Skeletal muscle satellite cell (primary cell): ENCODE measurements around the gene TSACC.

Experiments used
- H3K27me3 ChIP-seq: 2 replicates; pipeline ENCODE4 v1.7.0; 2013; ENCODE audit warnings: low read length; ENCODE audit not compliant: control insufficient read depth, insufficient read depth
- H3K36me3 ChIP-seq: 2 replicates; pipeline ENCODE4 v1.7.0; 2013; ENCODE audit warnings: mild to moderate bottlenecking, control low read depth, low read length; ENCODE audit not compliant: insufficient read depth
- H3K4me1 ChIP-seq: 2 replicates; pipeline ENCODE4 v1.7.0; 2013; ENCODE audit warnings: low read length; ENCODE audit not compliant: control insufficient read depth, insufficient read depth
- H3K4me2 ChIP-seq: 2 replicates; pipeline ENCODE4 v1.7.0; 2013; ENCODE audit warnings: mild to moderate bottlenecking, low read length
- H3K4me3 ChIP-seq: 2 replicates; pipeline ENCODE4 v1.7.0; 2013; ENCODE audit warnings: low read length
- H3K9ac ChIP-seq: 2 replicates; pipeline ENCODE4 v1.7.0; 2013; ENCODE audit warnings: mild to moderate bottlenecking, low read depth, low read length, moderate library complexity
- H3K9me3 ChIP-seq: replicated peaks from 2 replicates; pipeline ENCODE4 v1.7.0; 2013; ENCODE audit warnings: mild to moderate bottlenecking, control low read depth, low read length

The TSACC gene

GRCh38 chr1:156378557-156378956 lies 40.2 kb downstream of the TSACC start:
- Histone ChIP-seq H3K36me3 (no peaks in the 10 kb centered on the region), H3K27me3 (peaks cover 28% of the 10 kb centered on the region), H3K4me3 (no peak overlapping the region), H3K4me1 (no peaks in the 10 kb centered on the region), H3K4me2 (no peak overlapping the region), H3K9me3 (no peaks in the 10 kb centered on the region), H3K9ac (no peak overlapping the region)

- no peaks in the 10 kb centered on the region for H3K9me3 ChIP-seq
- no peak overlapping the region for H3K9ac ChIP-seq
- H3K27me3 ChIP-seq: peaks cover 20% of the 10 kb centered on the region
- H3K36me3 ChIP-seq: no peaks in the 10 kb centered on the region
- no peaks in the 10 kb centered on the region for H3K4me1 ChIP-seq
- no peak overlapping the region for H3K4me2 ChIP-seq
- no peak overlapping the region for H3K4me3 ChIP-seq
These were observed 41.3 kb downstream of the TSACC start for GRCh38 chr1:156379420-156380165.

- Histone ChIP-seq H3K9ac (no peak overlapping the region), H3K36me3 (no peaks in the 10 kb centered on the region), H3K4me1 (no peaks in the 10 kb centered on the region), H3K9me3 (no peaks in the 10 kb centered on the region), H3K4me2 (no peak overlapping the region), H3K4me3 (no peak overlapping the region), H3K27me3 (peaks cover 18% of the 10 kb centered on the region)
These were observed 44.2 kb downstream of the TSACC start for GRCh38 chr1:156382561-156382960.

- no peak overlapping the region for H3K4me2 ChIP-seq
- H3K27me3 ChIP-seq: peaks cover 22% of the 10 kb centered on the region
- no peaks in the 10 kb centered on the region for H3K36me3 ChIP-seq
- H3K4me1 ChIP-seq: no peaks in the 10 kb centered on the region
- no peaks in the 10 kb centered on the region for H3K9me3 ChIP-seq
- no peak overlapping the region for H3K4me3 ChIP-seq
- no peak overlapping the region for H3K9ac ChIP-seq
These were observed 44.7 kb downstream of the TSACC start for GRCh38 chr1:156383023-156383422.

- Histone ChIP-seq H3K4me3 (no peak overlapping the region), H3K4me2 (no peak overlapping the region), H3K36me3 (no peaks in the 10 kb centered on the region), H3K27me3 (peaks cover 31% of the 10 kb centered on the region), H3K9me3 (no peaks in the 10 kb centered on the region), H3K9ac (no peak overlapping the region), H3K4me1 (no peaks in the 10 kb centered on the region)
These were observed 45.7 kb downstream of the TSACC start for GRCh38 chr1:156384007-156384406.

- Histone ChIP-seq H3K4me3 (no peak overlapping the region), H3K4me1 (no peaks in the 10 kb centered on the region), H3K9ac (no peak overlapping the region), H3K27me3 (peaks cover 37% of the 10 kb centered on the region), H3K9me3 (no peaks in the 10 kb centered on the region), H3K36me3 (no peaks in the 10 kb centered on the region), H3K4me2 (no peak overlapping the region)
These were observed 46.3 kb downstream of the TSACC start for GRCh38 chr1:156384658-156385057.

GRCh38 chr1:156385534-156386031 lies 47.3 kb downstream of the TSACC start:
- Histone ChIP-seq H3K4me2 (no peak overlapping the region), H3K9ac (no peak overlapping the region), H3K4me3 (no peak overlapping the region), H3K36me3 (no peaks in the 10 kb centered on the region), H3K27me3 (peaks cover 47% of the 10 kb centered on the region), H3K9me3 (no peaks in the 10 kb centered on the region), H3K4me1 (no peaks in the 10 kb centered on the region)

GRCh38 chr1:156386134-156386901 lies 48.0 kb downstream of the TSACC start:
- Histone ChIP-seq H3K27me3 (peaks cover 50% of the 10 kb centered on the region), H3K9me3 (no peaks in the 10 kb centered on the region)

GRCh38 chr1:156386949-156387869 lies 48.9 kb downstream of the TSACC start:
- Histone ChIP-seq H3K9me3 (no peaks in the 10 kb centered on the region), H3K27me3 (peaks cover 51% of the 10 kb centered on the region), H3K4me2 (no peak overlapping the region), H3K36me3 (no peaks in the 10 kb centered on the region), H3K4me3 (no peak overlapping the region), H3K9ac (no peak overlapping the region), H3K4me1 (no peaks in the 10 kb centered on the region)

More at GRCh38 chr1:156386134-156386901, 48.0 kb downstream of the TSACC start:
- no peaks in the 10 kb centered on the region for H3K4me1 ChIP-seq
- no peaks in the 10 kb centered on the region for H3K36me3 ChIP-seq
- H3K4me2 ChIP-seq: no peak overlapping the region
- no peak overlapping the region for H3K9ac ChIP-seq
- no peak overlapping the region for H3K4me3 ChIP-seq

GRCh38 chr1:156387870-156388173 lies 49.5 kb downstream of the TSACC start:
- no peaks in the 10 kb centered on the region for H3K4me1 ChIP-seq
- no peak overlapping the region for H3K4me2 ChIP-seq
- H3K9ac ChIP-seq: no peak overlapping the region
- no peaks in the 10 kb centered on the region for H3K9me3 ChIP-seq
- H3K4me3 ChIP-seq: no peak overlapping the region
- peaks cover 51% of the 10 kb centered on the region for H3K27me3 ChIP-seq
- no peaks in the 10 kb centered on the region for H3K36me3 ChIP-seq
